ENCODE results near the gene NEK1. TPM values are rescaled to one million over a fixed set of nuclear protein-coding genes. Genes with fewer than 3 reads are reported as not detected.
A peak's percentile ranks its signal among the peaks of the same experiment; 100 is the strongest.

The NEK1 gene
- total and polyA plus RNA-seq, 2 of the 8 experiments (the other 6 are each of a cell fraction or from before 2014, with no cell fraction given) = 3.9 to 11.7 TPM

- peak; percentile 91 for TF ChIP-seq TAF1 (IDR thresholded peaks at IDR 0.05; ENCODE audit: low read depth, low read length)
Observed at GRCh38 chr4:169611991-169612870, at the start of gene NEK1 (continued).
